GM18867 (cell line): Measurements from ENCODE around the gene INTS7.
"Not testable (repeated sequence)": the region's sequence is repeated elsewhere in the genome, so short reads cannot be mapped to it uniquely, and the experiment has no call there.

Source experiments
- ATAC-seq: cut with Tn5 transposase; IDR thresholded peaks from one replicate; pipeline ENCODE4 v1.9.1; 2021; ENCODE audit warnings: mild to moderate bottlenecking, moderate library complexity; ENCODE audit not compliant: unreplicated experiment

INTS7 gene

DNA sequence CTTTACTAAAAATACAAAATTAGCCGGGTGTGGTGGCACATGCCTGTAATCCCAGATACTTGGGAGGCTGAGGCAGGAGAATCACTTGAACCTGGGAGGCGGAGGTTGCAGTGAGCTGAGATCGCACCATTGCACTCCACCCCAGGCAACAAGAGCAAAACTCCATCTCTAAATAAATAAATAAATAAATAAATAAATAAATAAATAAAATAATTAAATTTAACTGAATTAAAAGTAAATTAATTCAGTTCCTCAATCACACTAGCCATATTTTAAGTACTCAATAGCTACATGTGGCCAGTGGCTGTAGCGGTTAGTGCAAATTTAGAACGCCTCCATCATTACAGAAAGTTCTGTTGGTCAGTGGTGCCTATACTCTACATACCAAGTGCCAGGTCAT lies 97.9 kb downstream of the INTS7 start:
- not testable (repeated sequence) for ATAC-seq

DNA sequence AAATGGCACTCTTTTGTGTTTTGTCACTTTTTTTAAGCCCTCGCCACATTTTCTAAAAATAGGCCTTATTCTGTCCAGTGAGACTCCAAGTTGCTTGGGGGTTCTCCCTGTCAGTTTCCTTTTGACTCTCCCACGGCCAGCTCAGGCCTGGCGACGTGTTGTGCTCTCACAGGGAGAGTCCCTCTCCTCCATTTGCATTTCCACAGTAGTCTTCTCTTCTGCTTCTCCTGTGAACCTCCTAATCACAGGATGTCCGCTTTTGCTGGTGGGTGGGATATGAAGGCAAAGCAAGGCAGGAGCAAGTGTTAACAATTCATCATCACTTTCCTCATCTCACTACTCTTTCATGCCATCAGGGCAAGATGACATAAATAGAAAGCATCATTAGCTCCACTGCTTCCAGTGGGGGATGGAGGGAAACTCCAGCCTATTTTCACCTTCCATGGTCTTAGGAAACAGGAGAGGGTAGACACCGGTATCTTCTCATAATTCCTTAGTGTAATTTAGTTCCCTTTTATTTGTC lies 99.8 kb downstream of the INTS7 start:
- peak; percentile 78 for ATAC-seq

DNA sequence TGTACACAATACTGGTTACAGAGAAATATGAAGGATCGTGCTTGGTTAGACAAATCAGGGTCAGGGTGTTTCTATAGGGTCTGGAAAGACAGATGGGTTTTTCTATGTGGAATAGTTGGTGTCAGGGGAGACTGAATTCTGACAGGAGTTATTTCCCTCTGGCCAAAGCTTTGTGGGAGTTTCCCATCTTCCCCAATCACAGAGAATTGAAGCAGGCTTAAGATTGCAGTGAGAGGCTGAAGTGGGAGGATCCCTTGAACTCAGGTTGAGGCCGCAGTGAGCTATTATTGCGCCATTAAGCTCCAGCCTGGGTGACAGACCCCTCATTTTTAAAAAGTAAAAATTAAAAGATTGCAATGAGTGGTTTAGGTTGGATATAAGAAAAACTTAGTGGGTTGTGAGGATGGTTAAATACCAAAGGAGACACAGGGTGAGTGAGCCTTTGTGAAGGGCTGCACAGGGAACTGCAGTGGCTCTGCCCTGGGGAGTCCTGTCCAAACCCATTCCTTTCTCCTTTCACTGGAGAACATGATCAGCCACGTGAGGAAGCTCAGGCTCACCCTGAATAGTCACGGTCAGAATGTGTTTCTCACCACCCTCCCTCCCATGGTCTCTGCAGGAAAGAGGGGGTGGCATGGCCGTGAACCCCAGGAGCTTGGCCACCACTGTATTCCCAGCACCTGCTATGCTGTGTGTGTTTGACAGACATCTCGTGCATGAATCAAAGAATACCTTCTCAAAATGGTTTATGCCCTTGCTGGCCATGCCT lies 101.2 kb downstream of the INTS7 start:
- ATAC-seq: no peak

DNA sequence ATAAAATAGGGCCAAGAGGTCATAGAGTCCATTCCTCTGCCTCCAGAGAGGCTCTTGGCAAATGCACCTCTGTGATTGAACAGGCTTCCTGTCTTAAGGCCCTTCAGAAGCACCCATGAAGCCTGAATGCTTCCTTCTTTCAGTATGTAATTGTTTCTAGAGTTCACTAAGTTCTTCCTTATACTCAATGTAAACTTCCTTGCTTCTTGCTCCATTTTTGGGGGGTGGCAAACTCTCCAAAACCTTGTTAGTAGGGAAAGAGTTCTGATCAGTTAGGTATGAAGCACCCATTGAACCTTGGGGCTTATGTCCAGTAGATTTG lies 102.5 kb downstream of the INTS7 start:
- ATAC-seq: no peak

DNA sequence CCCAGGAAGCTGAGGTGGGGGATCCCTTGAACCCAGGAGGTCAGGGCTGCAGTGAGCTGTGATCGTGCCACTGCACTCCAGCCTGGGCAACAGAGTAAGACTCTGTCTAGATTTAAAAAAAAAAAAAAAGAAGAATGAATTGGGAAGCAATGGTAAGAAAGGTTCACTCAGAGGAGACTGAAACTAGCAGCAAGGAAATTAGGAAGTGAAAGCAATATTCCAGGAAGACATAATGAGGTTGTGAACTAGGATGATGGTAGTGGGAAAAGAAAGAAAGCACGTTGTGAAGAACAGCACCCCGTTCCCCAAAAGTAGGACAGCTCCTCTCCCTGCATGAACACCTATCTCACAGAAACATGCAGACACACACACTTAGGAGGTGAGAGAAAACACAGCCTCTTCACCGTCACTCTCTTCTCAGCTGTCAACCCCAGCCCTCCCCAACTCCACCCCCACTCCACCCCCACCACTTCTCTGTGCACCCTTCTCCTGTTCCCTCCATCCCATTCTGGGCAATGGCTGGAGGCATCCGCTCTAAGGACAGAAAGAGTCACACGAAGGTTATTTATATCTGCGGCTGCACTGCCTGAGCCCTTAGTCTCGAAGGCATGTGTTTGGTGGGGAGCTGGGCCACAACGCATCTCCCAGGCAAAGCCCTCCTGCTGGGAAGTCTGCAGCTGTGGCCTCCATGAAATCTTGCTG lies 103.0 kb downstream of the INTS7 start:
- ATAC-seq: no peak

DNA sequence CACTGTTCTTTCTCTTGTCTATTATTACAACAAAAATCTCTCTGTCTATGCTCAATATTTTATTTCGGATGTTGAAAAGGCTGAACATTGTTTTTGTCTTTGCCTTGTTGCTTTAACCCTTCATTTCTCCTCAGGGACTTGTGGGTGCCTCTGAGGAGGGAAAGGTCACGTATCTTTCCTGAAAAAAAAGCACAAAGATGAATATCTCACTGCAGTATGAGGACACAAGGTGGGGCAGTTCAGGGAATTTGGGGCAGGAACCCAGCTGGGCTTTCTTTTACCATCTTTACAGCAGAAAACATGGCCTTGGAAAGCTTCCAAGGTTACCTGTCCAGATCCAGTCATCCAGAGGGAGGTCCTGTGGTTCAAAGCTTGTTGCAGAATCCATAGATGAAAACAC lies 105.7 kb downstream of the INTS7 start:
- ATAC-seq: no peak

DNA sequence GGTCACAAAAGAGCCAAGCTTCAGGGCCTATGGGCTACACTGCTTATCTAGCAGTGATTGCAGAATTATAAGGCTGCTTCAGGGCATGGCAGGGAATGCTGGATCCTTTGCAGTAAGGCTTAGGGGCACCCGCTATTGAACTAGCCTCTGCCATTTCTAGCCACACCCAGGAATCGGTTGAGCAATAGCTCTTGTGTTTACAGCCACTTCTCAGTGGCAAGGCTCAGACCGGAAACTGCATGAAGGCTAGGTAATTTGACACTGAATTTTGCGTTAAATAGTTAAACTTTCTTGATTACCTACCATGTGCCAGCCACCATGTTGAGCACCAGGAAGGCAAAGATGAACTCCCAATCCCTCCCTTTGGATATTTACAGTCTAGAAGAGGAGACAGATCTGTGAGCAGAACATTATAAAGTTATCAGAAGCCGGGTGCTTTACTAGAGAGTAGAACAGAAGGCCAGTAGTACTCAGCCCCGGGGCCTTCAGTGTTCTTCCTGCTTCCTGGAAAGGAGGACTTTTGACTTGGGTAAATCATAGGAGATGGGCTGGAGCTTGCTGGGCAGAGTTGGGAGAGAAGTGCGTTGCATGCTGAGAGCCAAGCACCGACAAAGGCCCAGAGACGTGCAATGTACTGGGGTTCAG lies 106.2 kb downstream of the INTS7 start:
- no peak for ATAC-seq

DNA sequence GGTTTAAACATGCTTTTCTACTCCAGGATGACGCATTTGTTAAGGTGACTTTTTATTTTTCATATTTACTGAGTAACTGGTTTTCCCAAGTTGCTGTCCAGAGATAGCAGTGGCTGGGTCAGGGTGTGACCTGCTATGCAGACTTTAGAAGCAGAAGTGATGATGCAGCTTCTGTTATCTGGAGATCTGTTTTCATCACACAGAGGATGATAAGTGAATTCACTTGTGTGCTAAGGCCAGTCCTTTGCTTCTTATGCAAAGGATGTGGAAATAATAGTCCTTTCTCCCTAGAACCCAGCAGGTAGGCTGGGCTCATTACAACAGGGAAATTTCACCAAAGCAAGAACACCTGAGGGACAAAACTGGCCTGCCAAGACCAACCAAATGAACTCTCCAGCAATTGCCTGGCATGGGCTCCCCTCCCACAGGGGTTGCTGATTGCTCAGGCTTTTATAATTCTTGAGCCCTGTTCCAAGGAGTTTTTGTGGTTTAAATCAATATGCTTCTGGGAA lies 107.0 kb downstream of the INTS7 start:
- ATAC-seq: no peak

DNA sequence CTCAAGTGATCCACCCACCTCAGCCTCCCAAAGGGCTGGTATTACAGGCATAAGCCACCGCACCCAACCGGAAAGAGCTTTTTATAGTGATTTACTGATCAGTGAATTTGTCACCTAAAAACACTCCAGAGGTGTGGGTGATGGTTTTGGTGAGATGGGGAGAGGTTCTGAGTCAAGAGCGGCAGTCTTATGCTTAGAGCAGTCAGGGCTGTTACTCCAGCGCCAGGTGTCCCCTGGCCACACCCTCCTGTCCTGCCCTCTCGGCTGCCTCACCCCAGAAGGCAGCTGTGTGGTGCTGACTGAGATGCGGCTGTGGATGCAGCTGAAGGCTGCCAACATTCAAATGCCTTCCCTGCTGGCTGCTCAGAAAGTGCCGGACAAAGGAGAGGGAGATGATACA lies 110.3 kb downstream of the INTS7 start:
- ATAC-seq: peak; percentile 93

DNA sequence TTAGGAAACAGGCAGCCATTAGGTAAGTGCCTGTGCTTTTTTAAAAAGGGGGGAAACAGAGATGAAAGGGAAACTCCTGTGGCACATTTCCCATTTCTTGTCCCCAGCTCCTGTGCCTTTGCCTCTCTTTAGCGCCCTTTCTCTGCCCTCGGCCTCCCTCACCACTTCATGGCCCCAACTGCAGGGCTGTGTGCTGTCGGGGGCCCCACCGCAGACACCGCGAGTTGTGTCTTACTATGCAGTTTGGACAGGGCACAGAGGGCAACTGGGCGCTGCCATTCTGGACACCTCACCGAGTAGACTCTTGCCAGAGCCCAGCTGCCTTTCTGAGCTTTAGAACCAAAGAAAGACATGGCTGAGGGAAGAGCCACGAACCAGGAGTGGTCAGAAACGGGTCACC lies 111.1 kb downstream of the INTS7 start:
- no peak for ATAC-seq

DNA sequence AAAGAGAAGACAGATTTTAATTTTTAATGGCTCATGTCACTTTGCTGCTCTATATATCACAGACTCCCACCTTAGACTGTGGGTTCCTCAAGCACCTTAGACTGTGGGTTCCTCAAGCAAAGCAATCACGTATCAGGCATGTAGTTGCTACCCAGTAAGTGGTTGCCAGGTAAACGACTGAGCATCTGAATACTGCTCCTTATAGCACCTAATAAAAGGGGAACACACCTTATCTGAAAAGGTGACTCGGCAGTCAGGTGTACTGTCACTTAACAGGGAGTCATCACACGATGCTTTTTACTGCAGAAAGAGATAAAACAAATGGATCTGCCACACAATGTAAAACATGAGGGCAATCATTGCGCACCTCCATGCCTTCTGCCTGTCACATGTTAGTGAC lies 112.3 kb downstream of the INTS7 start:
- ATAC-seq: no peak

DNA sequence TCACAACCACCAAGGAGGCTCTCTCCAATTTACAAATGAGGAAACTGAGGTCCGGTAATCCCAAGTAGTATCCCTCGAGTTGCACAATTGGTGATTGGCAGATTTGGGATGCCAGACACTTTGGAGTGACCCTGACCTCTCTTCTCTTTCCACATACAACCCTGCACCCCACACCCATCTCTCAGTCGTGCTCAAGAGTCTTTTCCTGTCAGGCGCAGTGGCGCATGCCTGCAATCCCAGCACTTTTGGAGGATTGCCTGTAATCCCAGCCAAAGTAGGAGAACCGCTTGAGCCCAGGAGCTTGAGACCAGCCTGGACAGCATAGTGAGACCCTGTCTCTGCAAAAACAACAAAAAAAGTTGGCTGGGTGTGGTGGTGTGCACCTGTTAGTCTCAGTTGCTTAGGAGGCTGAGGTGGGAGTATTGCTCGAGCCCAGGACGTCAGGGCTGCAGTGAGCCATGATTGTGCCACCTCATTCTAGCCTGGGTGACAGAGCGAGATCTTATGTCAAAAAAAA lies 113.7 kb downstream of the INTS7 start:
- no peak for ATAC-seq

DNA sequence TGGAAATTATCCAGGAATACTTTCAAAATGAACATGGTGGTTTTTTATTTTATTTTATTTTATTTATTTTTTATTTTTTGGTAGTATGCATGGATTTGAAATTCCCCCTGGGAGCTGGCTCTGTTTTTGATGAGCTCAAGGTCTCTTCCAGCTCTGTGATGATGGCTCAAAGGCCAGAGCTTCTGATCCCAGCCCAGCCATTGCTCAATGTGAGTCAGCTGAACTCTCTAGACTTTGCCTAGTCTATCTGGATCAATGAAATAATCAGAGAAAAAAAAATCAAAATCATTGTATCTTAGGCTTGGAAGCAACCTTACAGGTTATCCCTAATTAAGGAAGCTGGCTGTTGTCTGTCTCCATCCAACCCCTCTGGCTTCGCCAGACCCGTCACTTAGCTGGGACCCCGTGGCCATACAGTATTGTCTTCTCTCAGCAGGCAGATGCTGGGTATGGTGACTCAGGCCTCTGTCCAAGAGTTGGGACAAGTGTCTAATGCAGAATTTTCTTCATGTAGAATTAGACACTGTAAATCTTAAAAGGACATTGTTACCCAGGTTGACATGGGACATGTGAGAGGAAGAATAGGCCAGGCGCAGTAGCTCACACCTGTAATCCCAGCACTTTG lies 114.6 kb downstream of the INTS7 start:
- ATAC-seq: no peak

DNA sequence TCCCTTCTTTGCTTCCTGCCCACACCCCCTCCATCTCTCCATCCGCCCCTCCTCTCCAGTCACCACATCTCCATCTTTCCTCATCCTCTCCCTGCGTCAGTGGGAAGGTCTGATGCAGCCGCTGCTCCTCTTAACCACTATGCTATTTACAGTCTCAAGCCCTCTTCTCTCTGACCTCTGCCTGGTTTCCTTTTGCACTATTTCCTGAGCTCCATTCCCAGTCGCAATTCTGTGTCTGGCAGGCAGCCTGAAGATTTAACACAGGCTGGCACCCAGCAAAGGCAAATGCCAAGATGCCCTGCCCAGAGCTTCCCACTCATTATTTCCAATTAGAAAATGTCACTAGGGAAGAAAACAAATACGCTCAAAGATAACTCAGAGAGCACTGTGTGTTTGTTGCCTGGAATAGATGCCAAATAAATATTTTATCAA lies 115.2 kb downstream of the INTS7 start:
- no peak for ATAC-seq

DNA sequence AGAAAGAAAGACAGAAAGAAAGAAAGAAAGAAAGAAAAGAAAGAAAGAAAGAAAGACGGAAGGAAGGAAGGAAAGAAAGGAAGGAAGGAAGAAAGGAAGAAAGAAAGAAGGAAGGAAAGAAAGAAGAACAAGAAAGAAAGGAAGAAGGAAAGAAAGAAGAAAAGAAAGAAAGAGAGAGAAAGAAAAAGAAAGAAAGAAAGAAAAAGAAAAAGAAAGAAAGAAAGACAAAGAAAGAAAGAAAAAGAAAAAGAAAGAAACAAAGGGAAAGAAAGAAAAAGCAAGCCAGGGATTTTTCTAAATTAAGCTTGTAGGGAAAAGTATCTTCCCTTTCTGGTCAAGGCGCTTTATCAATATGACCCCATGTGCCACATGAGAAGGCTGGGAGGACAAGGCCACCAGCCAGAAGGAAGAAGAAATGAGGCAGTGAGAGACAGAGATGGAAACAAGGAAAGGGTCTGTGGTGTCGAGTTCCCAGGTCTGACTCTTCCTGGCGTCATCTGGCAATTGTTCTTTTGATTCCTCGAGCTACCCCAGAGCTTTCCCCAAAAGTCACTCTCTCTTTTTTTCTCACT lies 116.4 kb downstream of the INTS7 start:
- ATAC-seq: no peak

DNA sequence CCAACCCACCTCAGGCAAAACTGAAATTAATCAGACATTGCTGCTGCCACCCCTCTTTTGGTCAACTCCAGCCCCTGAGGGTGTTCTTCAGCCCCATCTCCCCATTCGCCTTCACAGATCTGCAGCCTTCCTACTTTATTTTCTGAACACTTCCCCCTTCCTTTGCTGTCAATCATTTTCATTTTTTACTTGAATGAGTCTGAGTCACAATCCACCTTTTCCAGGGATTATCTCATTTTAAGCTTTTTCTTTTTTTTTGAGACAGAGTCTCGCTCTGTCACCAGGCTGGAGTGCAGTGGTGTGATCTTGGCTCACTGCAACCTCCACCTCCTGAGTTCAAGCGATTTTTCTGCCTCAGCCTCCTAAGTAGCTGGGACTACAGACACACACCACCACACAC lies 118.9 kb downstream of the INTS7 start:
- not testable (repeated sequence) for ATAC-seq

DNA sequence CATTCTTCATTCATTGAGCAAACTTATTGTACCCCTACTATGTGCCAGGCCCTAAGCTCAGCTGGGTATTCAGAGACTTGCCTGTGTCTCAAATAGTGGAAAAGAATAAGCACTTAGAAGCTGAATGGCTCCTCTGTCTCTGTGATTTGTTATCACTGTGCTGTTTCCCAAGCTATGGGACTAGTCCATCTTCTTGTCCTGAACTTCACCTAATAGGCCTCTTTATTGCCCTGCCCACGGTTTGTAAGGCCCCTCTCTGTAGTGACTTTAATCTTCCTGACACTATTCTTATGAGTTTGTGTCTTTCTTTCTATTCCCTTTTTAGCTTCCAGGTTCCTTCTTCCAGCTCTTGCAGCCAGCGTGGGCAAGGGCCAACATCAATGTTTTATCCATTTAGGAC lies 119.4 kb downstream of the INTS7 start:
- ATAC-seq: no peak

DNA sequence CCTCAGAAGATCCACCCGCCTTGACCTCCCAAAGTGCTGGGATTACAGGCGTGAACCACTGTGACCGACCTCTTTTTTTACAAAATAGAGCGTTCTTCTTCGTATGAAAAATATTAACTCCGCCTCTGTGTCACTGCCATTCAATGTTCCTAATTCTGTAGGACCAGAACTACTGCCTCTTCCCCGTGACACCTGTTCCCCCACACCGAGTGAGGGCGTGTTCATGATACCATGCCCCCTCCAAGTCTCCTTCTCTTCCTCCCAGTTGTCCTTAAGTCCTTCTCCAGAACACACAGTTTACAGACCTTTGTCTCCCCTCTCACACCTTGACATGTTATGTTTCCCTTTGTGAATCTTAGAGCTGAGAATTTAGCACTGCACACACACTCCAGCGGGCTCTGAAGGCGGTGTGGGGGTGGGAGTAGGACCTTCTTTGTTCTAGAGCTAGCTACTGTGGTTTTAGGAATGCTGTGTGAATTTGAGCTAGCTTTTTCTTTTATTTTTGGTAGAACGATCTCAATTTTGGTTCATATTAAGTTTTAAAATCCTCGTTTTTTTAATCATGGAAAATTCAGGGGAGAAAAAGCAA lies 122.4 kb downstream of the INTS7 start:
- no peak for ATAC-seq

DNA sequence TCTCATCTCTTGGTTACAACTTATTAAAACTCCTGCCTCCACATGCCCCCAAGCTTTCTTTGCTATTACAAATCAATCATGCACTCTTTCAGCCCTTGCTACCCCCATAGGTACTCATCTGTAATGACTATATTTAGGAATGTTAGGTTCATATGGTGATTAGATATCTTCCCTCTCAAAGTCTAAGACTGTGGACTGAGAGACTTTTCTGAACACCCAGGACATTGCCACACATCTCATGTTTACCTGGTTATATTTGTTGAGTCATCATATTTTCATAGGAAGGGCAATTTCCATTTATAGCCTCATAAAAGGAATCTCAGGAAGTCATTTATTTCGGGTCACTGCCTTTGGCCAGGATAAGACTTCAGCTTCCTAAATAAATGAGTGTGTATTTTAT lies 123.3 kb downstream of the INTS7 start:
- ATAC-seq: no peak

DNA sequence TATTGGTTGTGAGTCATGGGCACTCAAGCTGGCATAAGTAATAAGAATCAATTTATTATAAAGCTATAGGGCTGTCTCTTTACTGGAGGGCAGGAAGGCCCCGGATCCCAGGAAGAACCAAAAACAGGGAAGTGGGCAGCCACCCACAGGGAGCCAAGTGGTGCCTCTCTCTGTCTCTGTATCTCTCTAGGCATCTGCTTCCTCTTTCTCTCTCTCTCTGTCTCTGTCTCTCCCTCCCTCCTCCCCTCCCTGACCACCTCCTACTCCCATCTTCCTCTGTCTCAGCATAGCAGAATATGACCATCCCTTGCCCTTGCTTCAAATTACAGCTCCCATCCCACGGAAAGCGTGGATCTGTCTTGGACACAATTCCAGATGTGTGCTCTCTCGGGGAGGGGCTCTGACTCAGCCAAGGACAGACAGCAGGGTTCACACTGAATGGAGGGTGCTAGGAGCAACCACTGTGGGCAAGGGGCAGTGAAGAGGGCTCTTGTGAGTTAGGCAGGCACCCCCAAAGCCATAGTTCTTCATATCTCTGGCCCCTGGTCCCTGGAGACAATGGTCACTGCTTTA lies 124.4 kb downstream of the INTS7 start:
- no peak for ATAC-seq
